Dendritic cell treated with granulocyte-macrophage colony-stimulating factor and Interleukin-4, amounts not matched to agents 40 ng/mL and 50 ng/mL, for 4 days (primary cell): Measurements from ENCODE around the gene SH3TC1.
A peak's percentile ranks its signal among the peaks of the same experiment; 100 is the strongest.

Experiments used
- H3K27ac Mint-ChIP-seq: one replicate; pipeline ENCODE4 v1.8.0; 2022; ENCODE audit warnings: mild to moderate bottlenecking, mixed read lengths
- H3K27me3 Mint-ChIP-seq: one replicate; pipeline ENCODE4 v1.8.0; 2022; ENCODE audit warnings: mild to moderate bottlenecking, mixed read lengths
- H3K36me3 Mint-ChIP-seq: one replicate; pipeline ENCODE4 v1.8.0; 2022; ENCODE audit warnings: low read depth, mixed read lengths
- H3K4me1 Mint-ChIP-seq: one replicate; pipeline ENCODE4 v1.8.0; 2022; ENCODE audit warnings: low read depth, mixed read lengths
- H3K4me3 Mint-ChIP-seq: one replicate; pipeline ENCODE4 v1.8.0; 2022; ENCODE audit warnings: mild to moderate bottlenecking, moderate library complexity, mixed read lengths
- H3K9me3 Mint-ChIP-seq: one replicate; pipeline ENCODE4 v1.8.0; 2022; ENCODE audit warnings: mixed read lengths
- intact Hi-C: fragments of 100-400 bp; cut with micrococcal nuclease; formaldehyde crosslinking; loops from one replicate; pipeline ENCODE4 v1.15.0; 2022

The SH3TC1 gene

DNA sequence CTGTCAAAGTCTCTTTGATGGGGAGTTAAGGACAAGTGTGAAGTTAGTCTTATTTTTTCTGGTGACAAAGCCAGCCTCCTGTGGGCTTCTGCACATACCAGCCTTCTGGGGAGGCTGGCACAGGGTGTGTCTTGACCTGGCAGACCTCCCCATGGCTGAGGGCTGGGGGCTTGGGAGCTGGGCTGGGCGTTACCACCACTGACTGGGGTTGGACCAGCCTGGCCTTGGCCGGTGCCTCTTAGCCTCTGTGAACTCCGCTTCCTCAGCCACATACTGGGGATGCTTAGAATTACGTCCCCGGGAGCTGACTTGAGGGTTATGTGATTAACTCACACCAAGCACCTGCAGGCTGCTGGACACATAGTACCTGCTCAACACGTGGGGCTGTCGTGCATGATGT, 14.0 kb downstream of the SH3TC1 start:
- no peaks in the 10 kb centered on the region for H3K9me3 Mint-ChIP-seq
- peaks cover 93% of the 10 kb centered on the region for H3K36me3 Mint-ChIP-seq
- H3K27me3 Mint-ChIP-seq = no peaks in the 10 kb centered on the region
- intact Hi-C loops = no loop called here
- H3K4me3 Mint-ChIP-seq = no peak overlapping the region
- H3K4me1 Mint-ChIP-seq = peaks cover 37% of the 10 kb centered on the region
- no peak overlapping the region for H3K27ac Mint-ChIP-seq

DNA sequence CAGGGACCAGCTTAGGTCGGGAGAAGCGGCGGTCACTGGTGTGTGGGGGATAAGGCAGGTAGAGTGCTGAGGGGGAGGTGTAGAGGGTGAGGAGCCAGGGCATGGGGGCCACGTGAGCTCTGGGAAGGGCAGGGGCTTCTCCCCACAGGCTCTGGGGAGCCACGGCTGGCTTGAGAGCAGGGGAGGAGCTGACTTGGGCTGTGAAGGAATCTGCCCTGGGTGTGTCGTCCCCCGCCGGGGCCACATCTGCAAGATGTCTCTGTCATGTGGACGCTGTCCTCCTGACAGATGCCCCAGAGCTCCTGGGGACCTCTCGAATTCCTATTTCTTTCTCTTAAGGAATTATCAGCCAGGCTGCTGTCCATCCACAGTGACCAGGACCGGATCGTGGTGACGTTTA, 15.0 kb downstream of the SH3TC1 start:
- Mint-ChIP-seq H3K4me3 (no peak overlapping the region), H3K9me3 (no peaks in the 10 kb centered on the region), H3K27me3 (no peaks in the 10 kb centered on the region), H3K36me3 (peaks cover 93% of the 10 kb centered on the region), H3K27ac (no peak overlapping the region), H3K4me1 (peaks cover 37% of the 10 kb centered on the region)
- intact Hi-C loops = no loop called here

DNA sequence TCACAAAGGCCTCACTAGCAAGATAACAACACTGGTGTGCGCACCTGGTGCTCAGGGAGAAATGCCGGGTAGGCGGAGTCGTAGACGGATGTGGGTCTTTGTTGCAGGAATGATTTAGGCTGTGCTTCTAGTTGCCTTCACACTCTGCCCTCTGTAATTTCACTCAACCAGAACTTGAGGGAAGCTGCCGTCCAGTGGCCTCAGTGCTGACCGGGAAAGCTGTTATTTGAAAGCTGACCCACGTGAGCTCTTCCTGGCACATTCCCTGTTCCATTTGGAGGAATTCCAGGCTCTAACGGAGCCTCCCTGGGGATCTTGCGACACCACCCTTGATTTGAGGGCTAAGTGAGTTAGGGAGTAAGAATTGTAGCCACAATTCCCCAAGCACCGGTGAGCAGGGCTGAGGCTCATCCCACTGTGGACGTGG, 15.9 kb downstream of the SH3TC1 start:
- peaks cover 93% of the 10 kb centered on the region for H3K36me3 Mint-ChIP-seq
- H3K27ac Mint-ChIP-seq = no peak overlapping the region
- peaks cover 37% of the 10 kb centered on the region for H3K4me1 Mint-ChIP-seq
- no peaks in the 10 kb centered on the region for H3K27me3 Mint-ChIP-seq
- intact Hi-C loops = no loop called here
- no peaks in the 10 kb centered on the region for H3K9me3 Mint-ChIP-seq
- H3K4me3 Mint-ChIP-seq = no peak overlapping the region

DNA sequence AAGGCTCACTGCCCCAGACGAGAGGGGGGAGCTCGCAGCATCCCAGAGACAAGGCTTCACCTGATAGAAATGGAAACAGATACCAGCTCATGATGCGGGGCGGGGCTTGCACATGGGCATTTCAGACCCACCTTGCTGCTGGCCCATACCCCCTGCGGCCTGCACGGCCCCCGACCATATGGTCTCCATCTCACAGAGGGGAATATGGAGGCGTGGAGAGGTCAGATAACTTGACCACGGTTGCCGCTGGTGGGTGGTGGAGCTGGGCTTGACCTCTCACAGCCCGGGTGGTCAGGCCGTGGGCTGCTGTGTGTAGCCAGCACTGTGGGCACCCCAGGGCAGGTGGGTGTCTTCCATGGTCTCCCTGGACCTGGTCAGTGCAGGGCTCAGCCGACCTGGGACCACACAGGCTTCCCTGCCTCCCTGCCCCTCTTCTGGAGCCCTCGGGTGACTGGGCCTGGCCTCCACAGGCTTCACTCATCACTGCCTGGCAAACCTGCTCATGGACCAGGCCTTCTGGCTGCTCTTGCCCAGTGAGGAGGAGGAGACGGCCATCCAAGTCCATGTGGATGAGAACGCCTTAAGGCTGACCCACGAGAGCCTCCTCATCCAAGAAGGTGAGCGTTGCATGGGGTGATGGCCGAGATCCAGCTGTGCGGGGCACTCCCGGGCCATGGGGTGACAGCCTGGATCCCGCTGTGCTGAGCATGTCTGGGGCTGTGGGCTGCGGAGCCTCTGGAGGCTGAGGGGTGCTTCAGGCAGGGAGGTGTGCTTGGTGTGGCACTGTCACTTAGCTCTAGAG, 16.8 kb downstream of the SH3TC1 start:
- no peak overlapping the region for H3K4me3 Mint-ChIP-seq
- no peaks in the 10 kb centered on the region for H3K9me3 Mint-ChIP-seq
- no peaks in the 10 kb centered on the region for H3K27me3 Mint-ChIP-seq
- peaks cover 98% of the 10 kb centered on the region for H3K36me3 Mint-ChIP-seq
- no peak overlapping the region for H3K27ac Mint-ChIP-seq
- intact Hi-C loops = no loop called here
- H3K4me1 Mint-ChIP-seq = peaks cover 42% of the 10 kb centered on the region

DNA sequence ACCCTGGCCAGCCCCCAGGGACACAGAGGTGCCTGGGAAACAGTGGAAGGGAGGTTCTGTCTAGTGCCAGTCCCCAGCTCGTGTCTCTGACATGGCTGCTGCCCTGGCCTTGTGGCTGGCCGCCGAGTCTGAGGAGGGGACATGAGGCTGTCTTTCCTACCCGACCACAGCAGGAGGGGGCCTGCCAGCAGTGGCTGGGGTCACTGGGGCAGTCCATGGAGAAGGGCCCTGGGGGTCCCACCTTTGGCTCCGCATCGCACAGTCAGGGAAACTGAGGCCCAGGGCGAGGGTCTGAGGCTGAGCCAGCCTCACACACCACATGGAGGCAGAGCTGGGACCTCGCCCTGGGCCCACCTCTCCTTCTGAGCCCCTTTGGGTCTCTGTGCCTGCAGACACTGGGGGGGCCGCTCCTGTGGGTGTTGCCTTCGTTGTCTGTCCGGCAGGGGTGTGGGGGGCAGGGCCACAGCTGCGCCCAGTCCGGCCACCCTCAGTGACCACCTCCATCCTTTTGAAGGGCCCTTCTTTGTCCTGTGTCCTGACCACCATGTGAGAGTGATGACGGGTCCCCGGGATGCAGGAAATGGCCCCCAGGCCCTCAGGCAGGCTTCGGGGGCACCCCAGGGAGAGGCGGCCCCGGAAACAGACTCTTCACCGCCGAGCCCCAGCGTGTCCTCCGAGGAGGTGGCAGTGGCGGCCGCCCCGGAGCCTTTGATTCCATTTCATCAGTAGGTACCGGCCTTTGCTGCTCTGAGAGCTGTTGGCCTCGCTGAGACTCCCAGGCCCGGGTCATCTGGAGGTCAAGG, 17.6 kb downstream of the SH3TC1 start:
- intact Hi-C loops = no loop called here
- Mint-ChIP-seq H3K9me3 (no peaks in the 10 kb centered on the region), H3K4me3 (no peak overlapping the region), H3K36me3 (peaks cover 97% of the 10 kb centered on the region), H3K27ac (peak overlapping the region; percentile 30), H3K4me1 (peaks cover 47% of the 10 kb centered on the region), H3K27me3 (no peaks in the 10 kb centered on the region)

DNA sequence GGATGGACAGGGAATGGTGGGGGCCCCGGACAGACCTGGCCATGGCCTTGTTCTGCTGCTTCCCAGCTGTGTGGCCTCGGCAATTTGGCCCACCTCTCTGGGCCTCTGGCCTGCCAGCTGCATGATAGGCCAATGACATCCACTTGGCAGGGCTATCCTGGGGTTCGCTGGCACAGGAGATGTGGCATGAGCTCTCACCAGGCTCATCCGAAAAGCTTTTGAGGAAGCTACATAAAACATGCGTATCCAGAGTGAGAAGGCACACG, 18.1 kb downstream of the SH3TC1 start:
- H3K4me1 Mint-ChIP-seq = peaks cover 51% of the 10 kb centered on the region
- no peaks in the 10 kb centered on the region for H3K9me3 Mint-ChIP-seq
- H3K27ac Mint-ChIP-seq = peak overlapping the region; percentile 30
- peaks cover 97% of the 10 kb centered on the region for H3K36me3 Mint-ChIP-seq
- H3K27me3 Mint-ChIP-seq = no peaks in the 10 kb centered on the region
- intact Hi-C loops = no loop called here
- H3K4me3 Mint-ChIP-seq = no peak overlapping the region

DNA sequence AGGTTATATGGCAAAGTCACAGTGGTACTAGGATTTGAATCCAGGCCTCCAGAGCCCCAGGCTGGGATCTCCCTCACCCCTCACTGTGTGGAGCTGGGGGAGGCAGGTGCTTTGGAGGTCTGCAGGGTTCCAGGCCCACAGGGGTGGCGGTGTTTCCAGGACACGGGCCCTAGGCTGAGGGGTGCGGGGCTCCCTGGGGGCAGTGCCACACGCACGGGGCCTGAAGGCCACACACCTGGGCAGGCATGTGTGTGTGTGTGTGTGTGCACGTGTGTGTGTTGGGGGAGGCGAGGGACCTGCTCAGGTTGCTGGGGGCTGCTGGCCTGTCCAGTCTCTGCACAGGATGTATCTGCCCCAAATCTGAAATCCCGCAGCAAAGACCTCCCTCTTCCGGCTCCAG, 18.8 kb downstream of the SH3TC1 start:
- Mint-ChIP-seq H3K4me3 (no peak overlapping the region), H3K36me3 (peaks cover 97% of the 10 kb centered on the region), H3K4me1 (peaks cover 58% of the 10 kb centered on the region), H3K27me3 (no peaks in the 10 kb centered on the region), H3K9me3 (no peaks in the 10 kb centered on the region), H3K27ac (no peak overlapping the region)
- intact Hi-C loops = no loop called here

DNA sequence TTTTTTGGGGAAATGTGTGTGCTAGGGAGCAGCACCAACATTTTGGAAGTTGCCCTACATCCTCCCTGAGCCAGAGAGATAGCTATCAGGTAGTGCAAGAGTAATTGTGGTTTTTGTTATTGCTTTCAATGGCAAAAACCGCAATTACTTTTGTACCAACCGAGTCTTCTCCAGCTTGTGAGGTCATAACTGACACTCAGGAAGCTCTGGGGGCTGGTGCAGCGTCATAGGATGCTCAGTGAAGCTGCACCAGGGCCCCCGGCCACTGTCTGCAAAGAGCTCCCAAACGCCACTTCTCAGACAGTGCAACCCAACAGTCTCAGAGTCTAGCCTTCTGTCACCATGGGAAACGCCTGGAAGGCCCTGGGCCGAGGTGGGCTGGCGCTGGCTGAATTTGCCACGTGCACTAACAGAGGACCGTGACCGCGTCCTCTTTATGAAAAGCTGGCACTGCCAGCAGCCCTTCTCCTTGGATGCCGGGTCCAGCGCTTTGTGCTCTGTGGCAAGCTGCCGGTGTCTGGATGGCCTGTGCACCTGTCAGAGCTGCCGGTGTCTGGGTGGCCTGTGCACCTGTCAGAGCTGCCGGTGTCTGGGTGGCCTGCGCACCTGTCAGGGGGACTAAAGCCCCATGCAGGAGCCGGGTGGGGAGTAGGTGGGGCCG, 19.4 kb downstream of the SH3TC1 start:
- peaks cover 97% of the 10 kb centered on the region for H3K36me3 Mint-ChIP-seq
- peaks cover 58% of the 10 kb centered on the region for H3K4me1 Mint-ChIP-seq
- no peaks in the 10 kb centered on the region for H3K9me3 Mint-ChIP-seq
- no peaks in the 10 kb centered on the region for H3K27me3 Mint-ChIP-seq
- intact Hi-C loops = no loop called here
- no peak overlapping the region for H3K4me3 Mint-ChIP-seq
- no peak overlapping the region for H3K27ac Mint-ChIP-seq

DNA sequence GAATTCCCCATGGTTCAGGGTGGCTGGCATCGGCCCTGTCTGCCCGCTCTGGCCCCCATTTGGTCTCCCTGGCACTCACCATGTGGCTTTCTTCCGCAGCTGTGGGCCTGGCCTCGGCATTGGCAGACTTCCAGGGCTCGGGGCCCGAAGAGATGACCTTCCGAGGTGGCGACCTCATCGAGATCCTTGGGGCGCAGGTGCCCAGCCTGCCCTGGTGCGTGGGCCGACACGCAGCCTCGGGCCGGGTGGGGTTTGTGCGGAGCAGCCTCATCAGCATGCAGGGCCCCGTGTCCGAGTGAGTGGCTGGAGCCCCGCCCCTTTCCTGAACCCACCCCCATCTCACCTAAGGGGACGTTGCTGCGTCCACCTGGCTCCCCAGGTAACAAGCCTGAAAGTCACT, 20.1 kb downstream of the SH3TC1 start:
- no peak overlapping the region for H3K4me3 Mint-ChIP-seq
- intact Hi-C loops = no loop called here
- peaks cover 65% of the 10 kb centered on the region for H3K4me1 Mint-ChIP-seq
- H3K27me3 Mint-ChIP-seq = no peaks in the 10 kb centered on the region
- H3K36me3 Mint-ChIP-seq = peaks cover 97% of the 10 kb centered on the region
- no peak overlapping the region for H3K27ac Mint-ChIP-seq
- no peaks in the 10 kb centered on the region for H3K9me3 Mint-ChIP-seq

DNA sequence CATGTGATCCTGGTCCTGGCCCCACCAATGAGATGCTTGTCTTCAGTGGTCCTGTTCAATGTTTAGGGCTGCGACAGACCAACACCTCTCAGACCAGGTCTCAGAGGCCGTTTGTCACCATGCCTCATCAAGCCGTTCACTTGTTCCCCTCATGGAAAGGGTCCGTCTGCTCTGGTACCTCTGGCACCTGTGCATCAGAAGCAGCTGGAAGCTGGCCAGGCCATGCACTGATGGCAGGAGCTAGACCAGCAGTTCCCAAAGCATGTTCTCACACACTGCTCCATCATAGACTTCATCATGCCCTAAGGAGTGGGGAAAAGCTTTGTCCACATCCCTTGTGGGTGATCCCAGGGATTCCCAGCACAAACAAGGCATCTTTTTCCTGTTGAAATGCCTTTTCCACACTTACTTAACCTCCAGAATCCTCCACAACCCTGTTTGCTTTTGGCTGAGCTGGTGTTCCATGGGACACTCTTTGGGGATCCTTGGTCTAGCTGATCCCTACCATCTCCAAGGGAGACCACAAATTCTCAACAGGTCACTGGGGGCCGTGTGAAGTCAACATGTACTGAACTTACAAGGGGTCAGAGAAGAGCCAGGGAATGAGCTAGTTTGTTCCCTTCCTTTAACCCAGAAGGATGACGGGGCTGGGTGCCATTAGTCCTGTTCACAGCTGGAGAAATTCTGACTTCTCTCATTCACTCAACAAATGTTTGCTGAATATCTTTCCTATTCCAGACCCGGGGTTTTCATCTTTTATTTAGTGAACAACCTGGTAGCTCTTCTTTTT, 21.8 kb downstream of the SH3TC1 start:
- H3K36me3 Mint-ChIP-seq = peaks cover 97% of the 10 kb centered on the region
- H3K27ac Mint-ChIP-seq = peak overlapping the region; percentile 42
- H3K4me1 Mint-ChIP-seq = peaks cover 77% of the 10 kb centered on the region
- H3K9me3 Mint-ChIP-seq = no peaks in the 10 kb centered on the region
- intact Hi-C loops = loop anchor here (2.0 kb wide), 1 partner anchor 14 kb away; no protein-coding TSS in a partner anchor
- peaks cover 3% of the 10 kb centered on the region for H3K27me3 Mint-ChIP-seq
- no peak overlapping the region for H3K4me3 Mint-ChIP-seq

DNA sequence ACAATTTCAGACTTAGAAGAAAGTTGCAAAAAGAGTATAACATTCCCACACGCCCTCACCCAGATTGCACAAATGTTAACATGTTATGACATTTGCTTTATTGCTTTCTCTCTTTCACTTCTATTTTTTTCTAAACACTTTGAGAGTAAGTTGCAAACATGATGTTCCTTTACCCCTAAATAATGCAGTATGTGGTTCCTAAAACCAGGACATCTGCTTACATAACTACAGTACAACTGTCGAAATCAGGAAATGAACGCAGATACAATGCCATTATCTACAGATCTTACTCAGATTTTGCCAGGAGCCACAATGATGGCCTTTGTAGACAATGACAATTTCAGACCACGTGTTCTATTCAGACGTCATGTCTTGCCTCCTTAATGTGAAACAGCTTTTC, 22.4 kb downstream of the SH3TC1 start:
- Mint-ChIP-seq H3K4me1 (peaks cover 80% of the 10 kb centered on the region), H3K9me3 (no peaks in the 10 kb centered on the region), H3K27ac (peak overlapping the region; percentile 42), H3K27me3 (peaks cover 3% of the 10 kb centered on the region), H3K4me3 (no peak overlapping the region), H3K36me3 (peaks cover 97% of the 10 kb centered on the region)
- intact Hi-C loops = loop anchor here (2.0 kb wide), 1 partner anchor 15 kb away; no protein-coding TSS in a partner anchor

DNA sequence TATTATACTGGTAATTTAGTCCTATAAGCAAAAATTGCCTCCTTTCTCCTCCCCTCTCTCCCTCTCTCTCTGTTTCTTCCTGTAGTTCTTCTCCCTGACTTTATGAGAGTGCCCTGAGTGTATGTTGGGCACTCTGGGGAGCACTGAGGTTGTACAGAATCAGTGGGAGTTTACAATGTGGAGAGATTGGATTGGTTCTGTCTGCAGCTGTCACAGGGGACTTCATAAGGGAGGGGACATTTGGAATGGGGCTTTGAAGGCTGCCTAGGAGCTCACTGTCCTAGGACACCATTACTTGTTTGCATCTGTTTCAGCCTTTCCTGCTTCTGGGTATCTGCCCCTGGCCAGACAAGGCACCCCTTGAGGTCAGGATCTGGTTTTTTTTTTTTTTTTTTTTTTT, 22.9 kb downstream of the SH3TC1 start:
- intact Hi-C loops = loop anchor here (2.0 kb wide), 1 partner anchor 15 kb away; no protein-coding TSS in a partner anchor
- Mint-ChIP-seq H3K27ac (peak overlapping the region; percentile 42), H3K36me3 (peaks cover 97% of the 10 kb centered on the region), H3K4me1 (peaks cover 83% of the 10 kb centered on the region), H3K4me3 (no peak overlapping the region), H3K9me3 (no peaks in the 10 kb centered on the region), H3K27me3 (peaks cover 3% of the 10 kb centered on the region)

DNA sequence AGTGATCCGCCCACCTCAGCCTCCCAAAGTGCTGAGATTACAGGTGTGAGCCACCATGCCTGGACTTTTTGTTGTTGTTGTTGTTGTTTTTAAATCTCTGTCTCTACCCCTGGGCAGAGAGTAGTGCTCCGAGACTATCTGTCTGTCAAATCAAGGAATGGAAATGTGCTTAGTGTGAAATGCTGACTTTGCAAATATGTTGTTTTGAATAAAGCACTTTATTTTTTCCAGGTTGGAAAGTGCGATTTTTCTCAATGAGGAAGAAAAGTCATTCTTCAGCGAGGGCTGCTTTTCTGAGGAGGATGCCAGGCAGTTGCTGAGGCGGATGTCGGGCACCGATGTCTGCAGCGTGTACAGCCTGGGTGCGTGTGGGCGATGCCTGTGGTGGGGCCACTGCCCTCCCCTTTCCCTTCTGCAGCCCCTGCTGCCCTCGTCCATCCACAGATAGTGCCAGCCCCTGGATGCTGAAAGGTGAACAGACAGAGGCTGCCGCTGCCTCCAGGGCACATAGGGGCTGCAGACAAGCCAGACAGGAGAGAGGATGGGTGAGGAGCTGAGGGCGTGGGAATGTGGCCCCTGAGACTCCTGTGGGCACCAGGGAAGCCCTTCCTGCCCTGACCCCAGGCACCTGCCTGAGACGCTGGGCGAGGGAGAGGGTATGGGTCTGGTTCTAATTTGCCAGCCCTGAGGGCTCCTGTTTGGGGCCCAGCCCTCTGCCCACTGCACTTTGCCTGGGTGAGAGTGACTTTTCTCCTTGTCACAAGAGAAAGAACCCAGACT, 23.7 kb downstream of the SH3TC1 start:
- peaks cover 83% of the 10 kb centered on the region for H3K4me1 Mint-ChIP-seq
- H3K36me3 Mint-ChIP-seq = peaks cover 97% of the 10 kb centered on the region
- H3K27ac Mint-ChIP-seq = peak overlapping the region; percentile 42
- no peak overlapping the region for H3K4me3 Mint-ChIP-seq
- peaks cover 3% of the 10 kb centered on the region for H3K27me3 Mint-ChIP-seq
- intact Hi-C loops = no loop called here
- H3K9me3 Mint-ChIP-seq = no peaks in the 10 kb centered on the region
